ENCODE results near the gene ACAP3.

DNA sequence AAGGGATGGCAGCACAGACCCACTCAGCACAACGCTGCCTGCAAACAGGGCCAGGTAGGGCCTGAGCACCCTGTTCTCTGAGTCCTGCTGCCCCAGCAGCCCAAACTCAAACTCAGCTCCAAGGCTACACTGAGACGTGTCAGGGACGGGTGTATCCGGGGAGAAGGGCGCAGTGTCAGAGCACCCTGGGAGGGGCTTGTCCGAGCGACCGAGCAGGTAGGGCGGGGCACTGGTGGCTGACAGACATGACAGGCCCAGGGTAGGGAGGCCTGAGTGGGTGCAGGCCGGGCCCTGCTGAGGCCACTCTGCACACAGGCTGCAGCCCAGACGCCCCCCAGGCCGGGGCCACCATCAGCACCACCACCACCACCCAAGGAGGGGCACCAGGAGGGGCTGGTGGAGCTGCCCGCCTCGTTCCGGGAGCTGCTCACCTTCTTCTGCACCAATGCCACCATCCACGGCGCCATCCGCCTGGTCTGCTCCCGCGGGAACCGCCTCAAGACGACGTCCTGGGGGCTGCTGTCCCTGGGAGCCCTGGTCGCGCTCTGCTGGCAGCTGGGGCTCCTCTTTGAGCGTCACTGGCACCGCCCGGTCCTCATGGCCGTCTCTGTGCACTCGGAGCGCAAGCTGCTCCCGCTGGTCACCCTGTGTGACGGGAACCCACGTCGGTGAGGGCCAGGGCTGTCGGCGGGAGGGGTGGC lies 22.0 kb downstream of the ACAP3 start:
- TF ChIP-seq POLR2AphosphoS5 (IDR thresholded peaks at IDR 0.05; ENCODE audit: low read depth, low read length) (no peak), TAF1 (IDR thresholded peaks at IDR 0.05; ENCODE audit: low read depth, low read length) (no peak)
